Endothelial cell of umbilical vein (primary cell): ENCODE data around the gene MYLK. TPM values are rescaled to one million over a fixed set of nuclear protein-coding genes. Genes with fewer than 3 reads are reported as not detected.

ENCODE experiments used
- BruUV-seq: library from RNA; stranded (reverse); fragments of 400-500 nt; replicated peaks from 2 replicates; lab custom pipeline; 2021; lab: Mats Ljungman, UMichigan
- CTCF ChIA-PET: fragments of 300-600, 350-600 bp; sonication (Branson Sonifier 250); formaldehyde crosslinking; loops from one replicate; lab custom pipeline; 2021; ENCODE audit warnings: antibody characterized with exemption, inconsistent platforms; lab: Charles Lee
- POLR2A ChIA-PET: fragments of 300-600, 350-600 bp; sonication (Branson Sonifier 250); formaldehyde crosslinking; loops from one replicate; lab custom pipeline; 2021; ENCODE audit warnings: antibody characterized with exemption, inconsistent platforms; lab: Charles Lee
- DNase-seq: peaks from one replicate; pipeline ENCODE4 v3.0.0-alpha.2; 2011; ENCODE audit warnings: low read depth, low spot score
- FAIRE-seq: peaks from 2 replicates; lab custom pipeline; 2011; peaks lifted over from hg19 to GRCh38; lab: Jason Lieb, UNC
- H2AFZ ChIP-seq: 2 replicates; pipeline ENCODE4 v1.6.0; 2012; ENCODE audit warnings: low read depth, low read length, control low read depth, inconsistent platforms
- H3K27ac ChIP-seq: 2 replicates; pipeline ENCODE4 v1.5.1; 2011; ENCODE audit warnings: low read depth, mild to moderate bottlenecking, control low read depth, low read length, moderate library complexity; ENCODE audit not compliant: insufficient read depth
- H3K27me3 ChIP-seq, 2 experiments: 2 replicates each; pipeline versions ENCODE4 v1.6.0 to v1.6.1; 2011; ENCODE audit warnings: low read length in 2 of 2, mixed read lengths in 1 of 2; ENCODE audit not compliant: control insufficient read depth in 2 of 2, insufficient read depth in 2 of 2
- H3K36me3 ChIP-seq, 2 experiments: 2 replicates in 1 of 2; 3 replicates in 1 of 2; pipeline ENCODE4 v1.5.1; 2011; ENCODE audit warnings: low read length in 2 of 2, mild to moderate bottlenecking in 1 of 2, moderate library complexity in 1 of 2; ENCODE audit not compliant: control insufficient read depth in 2 of 2, insufficient read depth in 2 of 2; ENCODE audit errors: extremely low read depth in 1 of 2
- H3K4me1 ChIP-seq: 3 replicates; pipeline ENCODE4 v1.5.1; 2011; ENCODE audit warnings: mild to moderate bottlenecking, low read length; ENCODE audit not compliant: control insufficient read depth, insufficient read depth; ENCODE audit errors: extremely low read depth
- H3K4me2 ChIP-seq: 2 replicates; pipeline ENCODE4 v1.6.1; 2011; ENCODE audit warnings: low read length, control low read depth, mixed read lengths; ENCODE audit not compliant: insufficient read depth
- H3K4me3 ChIP-seq, 3 experiments: fragments of 200-600 bp in 1 of 3; sonication (generic), shearing (Covaris generic) in 1 of 3; replicated peaks in 1 of 3; 2 replicates each; pipeline ENCODE4 v1.5.1; 2011 to 2016; ENCODE audit warnings: control low read depth in 3 of 3, low read length in 3 of 3, mild to moderate bottlenecking in 2 of 3, inconsistent platforms in 1 of 3, low read depth in 1 of 3, moderate library complexity in 1 of 3; ENCODE audit not compliant: insufficient read depth in 1 of 3
- H3K79me2 ChIP-seq: 2 replicates; pipeline ENCODE4 v1.6.0; 2012; ENCODE audit warnings: low read length, inconsistent platforms; ENCODE audit not compliant: control insufficient read depth, insufficient read depth
- H3K9ac ChIP-seq: replicated peaks from 2 replicates; pipeline ENCODE3; 2011; ENCODE audit warnings: low read length, control low read depth; ENCODE audit not compliant: insufficient read depth; ENCODE audit errors: extremely low read depth
- H3K9me1 ChIP-seq: replicated peaks from 3 replicates; pipeline ENCODE4 v1.6.0; 2011; ENCODE audit warnings: mild to moderate bottlenecking, low read length; ENCODE audit not compliant: control insufficient read depth, insufficient read depth; ENCODE audit errors: extremely low read depth
- H3K9me3 ChIP-seq: replicated peaks from 2 replicates; pipeline ENCODE4 v1.5.1; 2012; ENCODE audit warnings: low read length, inconsistent platforms; ENCODE audit not compliant: control insufficient read depth, insufficient read depth
- H4K20me1 ChIP-seq: replicated peaks from 2 replicates; pipeline ENCODE3; 2011; ENCODE audit warnings: mild to moderate bottlenecking, low read length; ENCODE audit not compliant: control insufficient read depth, insufficient read depth; ENCODE audit errors: extremely low read depth
- FOS ChIP-seq: IDR thresholded peaks from 2 replicates; pipeline ENCODE4 v1.6.1; 2011; ENCODE audit warnings: mild to moderate bottlenecking, low read length, moderate library complexity, borderline replicate concordance; ENCODE audit not compliant: insufficient read depth
- GATA2 ChIP-seq: IDR thresholded peaks from 2 replicates; pipeline ENCODE4 v1.7.0; 2011; ENCODE audit warnings: low read depth, mild to moderate bottlenecking, moderate library complexity, mixed read lengths, low read length; ENCODE audit not compliant: insufficient read length, insufficient read depth
- JUN ChIP-seq: IDR thresholded peaks from 2 replicates; pipeline ENCODE4 v1.6.1; 2011; ENCODE audit warnings: borderline replicate concordance, low read depth; ENCODE audit not compliant: insufficient read length, insufficient read depth
- POLR2A ChIP-seq: IDR thresholded peaks from 2 replicates; pipeline ENCODE4 v1.6.1; 2012; ENCODE audit warnings: low read depth, mild to moderate bottlenecking, control low read depth, low read length
- dilution Hi-C: fragments of 300-500 bp; cut with MboI; formaldehyde crosslinking; loops from one replicate; pipeline ENCODE4 v1.15.0; 2019; ENCODE audit warnings: low sequenced_read_pairs; ENCODE audit not compliant: extremely low pct_ligation_motif_present
- intact Hi-C: fragments of 100-400 bp; cut with micrococcal nuclease; formaldehyde crosslinking; loops from one replicate; pipeline ENCODE4 v1.10.0; 2022
- polyA plus RNA-seq, 4 experiments: library from polyadenylated mRNA; depleted of rRNA in 3 of 4; stranded (reverse) in 3 of 4; unstranded in 1 of 4; fragments of >200 nt; gene quantifications; 2 replicates each; pipeline versions ENCODE4 v1.2.1 to v1.2.3, GENCODE V29; 2011 to 2012; ENCODE audit warnings: missing spikeins in 1 of 4
- total RNA-seq: library from RNA; stranded (reverse); gene quantifications from 2 replicates; pipeline ENCODE4 v1.2.3, GENCODE V29; 2021
- TF ChIP-seq, protein P1 (sequence below): IDR thresholded peaks from 2 replicates; pipeline ENCODE4 v1.6.1; 2011; ENCODE audit not compliant: insufficient read depth, insufficient read length
- TF ChIP-seq, protein P2 (sequence below), 2 donors: IDR thresholded peaks; 1 replicate in 1 of 2; 2 replicates in 1 of 2; pipeline ENCODE4 v1.5.1; 2011; ENCODE audit warnings: low read length in 2 of 2, mild to moderate bottlenecking in 2 of 2, moderate library complexity in 2 of 2, control low read depth in 1 of 2, inconsistent platforms in 1 of 2, low read depth in 1 of 2; ENCODE audit not compliant: insufficient read depth in 1 of 2; ENCODE audit errors: extremely low read depth in 1 of 2

MYLK gene
- total and polyA plus RNA-seq, 2 donors (not counting 3 experiments of a cell fraction or from before 2014, with no cell fraction given), result 10.0 to 22.2 TPM

DNA sequence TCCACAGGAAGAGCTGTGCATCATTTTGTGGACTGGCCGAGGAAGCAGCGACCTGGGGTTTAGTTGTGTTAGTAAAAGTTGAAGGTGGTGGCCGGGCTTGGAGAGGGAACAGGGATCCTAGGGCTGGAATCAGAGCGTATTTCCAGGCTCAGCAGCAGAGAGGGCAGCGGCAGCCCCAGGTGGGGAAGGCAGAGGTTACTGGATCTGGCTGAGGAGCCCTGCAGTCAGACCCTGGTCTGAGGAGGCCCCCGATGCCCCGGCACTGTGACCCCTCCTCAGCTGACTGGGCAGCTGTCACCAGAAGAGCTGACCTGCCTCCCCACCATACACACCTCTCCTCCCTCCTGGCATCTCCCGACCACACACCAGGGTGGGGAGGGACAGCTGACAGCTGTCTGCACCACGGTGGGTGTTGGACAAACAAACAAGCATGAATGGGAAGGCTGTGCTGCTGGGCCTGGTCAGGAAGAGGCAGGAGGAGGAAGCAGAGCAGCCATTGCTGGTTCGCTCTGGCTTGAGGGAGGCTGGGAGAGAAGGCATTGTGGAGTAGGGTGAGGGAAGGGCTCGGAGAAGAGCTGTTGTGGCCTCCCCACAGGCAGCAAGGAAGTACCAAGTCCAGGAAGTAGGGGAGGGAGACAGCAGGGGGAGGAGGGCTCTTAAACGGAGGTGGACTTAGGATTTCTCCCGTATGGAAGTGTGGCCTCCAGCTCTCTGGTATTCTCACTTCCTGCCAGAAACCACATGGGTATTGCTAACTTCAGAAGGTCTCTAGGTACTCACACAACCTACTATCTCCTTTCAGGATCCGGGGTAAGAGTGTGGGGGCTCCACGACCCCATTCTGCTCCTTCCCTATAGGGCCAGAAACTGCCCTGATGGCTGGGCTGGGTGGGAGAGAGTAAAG is 249.7 kb downstream of the MYLK start:
- no peak overlapping the region for H3K9ac ChIP-seq
- ChIA-PET POLR2A (no interaction called here), CTCF (interaction anchor here (1.0 to 3.5 kb wide), 2 partner anchors 8 to 89 kb away, joined by 3 to 21 read pairs; no protein-coding TSS in a partner anchor)
- H3K79me2 ChIP-seq, result no peaks in the 10 kb centered on the region
- H3K4me2 ChIP-seq, result no peak overlapping the region
- no peak overlapping the region for H2AFZ ChIP-seq
- no peaks in the 10 kb centered on the region for H3K27me3 ChIP-seq
- no peaks in the 10 kb centered on the region for H4K20me1 ChIP-seq
- intact Hi-C loops (no loop called here), dilution Hi-C loops (no loop called here)
- H3K9me1 ChIP-seq, result no peaks in the 10 kb centered on the region
- BruUV-seq, result no TSS peak
- no peaks in the 10 kb centered on the region for H3K4me1 ChIP-seq
- H3K4me3 ChIP-seq, result no peak overlapping the region
- H3K27ac ChIP-seq, result no peak overlapping the region
- DNase-seq (no peak), FAIRE-seq (no peak)
- no peaks in the 10 kb centered on the region for H3K9me3 ChIP-seq
- TF ChIP-seq, protein P1, sequence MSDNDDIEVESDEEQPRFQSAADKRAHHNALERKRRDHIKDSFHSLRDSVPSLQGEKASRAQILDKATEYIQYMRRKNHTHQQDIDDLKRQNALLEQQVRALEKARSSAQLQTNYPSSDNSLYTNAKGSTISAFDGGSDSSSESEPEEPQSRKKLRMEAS, result no peak
- TF ChIP-seq, protein P2, sequence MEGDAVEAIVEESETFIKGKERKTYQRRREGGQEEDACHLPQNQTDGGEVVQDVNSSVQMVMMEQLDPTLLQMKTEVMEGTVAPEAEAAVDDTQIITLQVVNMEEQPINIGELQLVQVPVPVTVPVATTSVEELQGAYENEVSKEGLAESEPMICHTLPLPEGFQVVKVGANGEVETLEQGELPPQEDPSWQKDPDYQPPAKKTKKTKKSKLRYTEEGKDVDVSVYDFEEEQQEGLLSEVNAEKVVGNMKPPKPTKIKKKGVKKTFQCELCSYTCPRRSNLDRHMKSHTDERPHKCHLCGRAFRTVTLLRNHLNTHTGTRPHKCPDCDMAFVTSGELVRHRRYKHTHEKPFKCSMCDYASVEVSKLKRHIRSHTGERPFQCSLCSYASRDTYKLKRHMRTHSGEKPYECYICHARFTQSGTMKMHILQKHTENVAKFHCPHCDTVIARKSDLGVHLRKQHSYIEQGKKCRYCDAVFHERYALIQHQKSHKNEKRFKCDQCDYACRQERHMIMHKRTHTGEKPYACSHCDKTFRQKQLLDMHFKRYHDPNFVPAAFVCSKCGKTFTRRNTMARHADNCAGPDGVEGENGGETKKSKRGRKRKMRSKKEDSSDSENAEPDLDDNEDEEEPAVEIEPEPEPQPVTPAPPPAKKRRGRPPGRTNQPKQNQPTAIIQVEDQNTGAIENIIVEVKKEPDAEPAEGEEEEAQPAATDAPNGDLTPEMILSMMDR (IDR thresholded peaks at IDR 0.05; ENCODE audit: extremely low read depth in 1 of 2, insufficient read depth in 1 of 2, low read depth in 1 of 2, low read length in 2 of 2), result no peak
- TF ChIP-seq POLR2A, result no peak
- no peak for TF ChIP-seq GATA2
- no peak for TF ChIP-seq JUN
- TF ChIP-seq FOS, result no peak
- H3K36me3 ChIP-seq, result no peaks in the 10 kb centered on the region
